C4-2B (cell line): ENCODE results near the gene VGLL4.

Experiments used
- H3K27ac ChIP-seq: fragments of 450-650 bp; 2 replicates; pipeline ENCODE4 v1.5.1; 2017
- ZFX ChIP-seq: fragments of 450-650 bp; IDR thresholded peaks from 2 replicates; pipeline ENCODE4 v1.6.1; 2017
- TF ChIP-seq, protein P1 (sequence below): fragments of 450-650 bp; conservative IDR thresholded peaks from 2 replicates; pipeline ENCODE4 v1.5.1; 2017; ENCODE audit warnings: mild to moderate bottlenecking

VGLL4 gene

DNA sequence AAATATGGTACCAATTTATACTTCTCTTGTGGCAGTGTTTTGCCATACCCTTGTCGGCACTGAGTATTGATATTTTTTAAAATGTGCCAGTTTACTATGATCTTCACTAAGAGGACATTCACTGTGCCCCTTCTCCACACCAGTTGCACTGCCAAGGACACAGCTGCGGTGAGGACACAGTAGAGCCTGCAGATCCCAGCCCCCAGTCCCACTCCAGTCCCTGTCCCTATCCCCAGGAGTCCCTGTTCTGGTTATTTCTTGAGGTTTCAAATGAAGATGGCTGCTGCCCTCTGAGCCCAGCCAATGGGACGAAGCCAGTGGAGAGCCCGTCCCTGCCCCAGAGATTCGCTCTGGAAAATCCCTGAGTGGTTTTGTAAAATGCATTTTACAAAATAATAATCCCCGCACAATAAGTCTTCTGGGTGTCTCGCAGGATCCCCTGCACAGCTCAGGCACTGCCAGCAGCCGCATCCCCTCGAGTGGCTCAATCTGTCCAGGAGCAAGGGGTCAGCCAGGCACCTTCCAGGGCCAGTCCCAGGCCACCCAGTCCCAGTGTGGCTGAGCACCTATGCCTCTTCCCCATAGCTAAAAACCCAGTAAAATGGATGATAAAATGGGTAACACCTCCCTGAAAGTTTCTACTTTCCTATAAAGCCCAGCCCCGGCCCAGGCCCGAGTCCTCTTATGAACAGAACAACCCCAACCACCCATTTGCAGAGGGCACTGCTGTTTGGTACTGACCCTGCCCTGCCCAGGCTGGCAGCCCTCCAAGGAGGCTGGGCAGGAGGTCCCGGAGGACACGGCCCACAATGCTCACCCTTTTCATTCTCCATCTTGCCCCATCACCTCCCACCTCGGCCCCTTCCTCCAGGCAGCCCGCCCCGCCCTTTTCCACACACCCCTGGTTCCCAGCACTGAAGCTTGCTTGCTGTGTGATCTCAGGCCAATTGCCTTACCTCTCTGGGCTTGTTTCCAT is 91.1 kb downstream of the VGLL4 start:
- H3K27ac ChIP-seq: peak overlapping the region; percentile 83
- TF ChIP-seq, protein P1, sequence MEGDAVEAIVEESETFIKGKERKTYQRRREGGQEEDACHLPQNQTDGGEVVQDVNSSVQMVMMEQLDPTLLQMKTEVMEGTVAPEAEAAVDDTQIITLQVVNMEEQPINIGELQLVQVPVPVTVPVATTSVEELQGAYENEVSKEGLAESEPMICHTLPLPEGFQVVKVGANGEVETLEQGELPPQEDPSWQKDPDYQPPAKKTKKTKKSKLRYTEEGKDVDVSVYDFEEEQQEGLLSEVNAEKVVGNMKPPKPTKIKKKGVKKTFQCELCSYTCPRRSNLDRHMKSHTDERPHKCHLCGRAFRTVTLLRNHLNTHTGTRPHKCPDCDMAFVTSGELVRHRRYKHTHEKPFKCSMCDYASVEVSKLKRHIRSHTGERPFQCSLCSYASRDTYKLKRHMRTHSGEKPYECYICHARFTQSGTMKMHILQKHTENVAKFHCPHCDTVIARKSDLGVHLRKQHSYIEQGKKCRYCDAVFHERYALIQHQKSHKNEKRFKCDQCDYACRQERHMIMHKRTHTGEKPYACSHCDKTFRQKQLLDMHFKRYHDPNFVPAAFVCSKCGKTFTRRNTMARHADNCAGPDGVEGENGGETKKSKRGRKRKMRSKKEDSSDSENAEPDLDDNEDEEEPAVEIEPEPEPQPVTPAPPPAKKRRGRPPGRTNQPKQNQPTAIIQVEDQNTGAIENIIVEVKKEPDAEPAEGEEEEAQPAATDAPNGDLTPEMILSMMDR: no peak
- TF ChIP-seq ZFX: no peak

DNA sequence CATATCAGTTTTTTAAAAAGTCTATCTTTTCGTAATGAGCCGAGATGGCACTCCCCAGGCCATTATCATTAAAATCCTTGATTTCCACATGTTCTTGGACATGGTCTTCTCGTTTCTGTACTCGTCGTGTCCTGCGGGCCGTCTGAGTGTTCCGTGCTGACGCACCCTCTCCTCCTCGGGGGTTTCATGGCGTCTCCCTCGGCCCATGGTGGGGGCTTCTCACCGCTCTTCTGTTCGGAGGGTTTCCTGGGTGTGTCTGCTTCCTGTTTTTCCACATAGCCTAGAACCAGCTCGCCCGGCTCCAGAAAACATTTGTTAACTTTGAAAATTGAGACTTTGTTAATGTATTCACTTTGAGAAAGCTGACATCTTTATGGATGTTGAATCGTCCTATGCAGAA is 92.7 kb downstream of the VGLL4 start:
- TF ChIP-seq, protein P1: no peak
- TF ChIP-seq ZFX: no peak
- no peak overlapping the region for H3K27ac ChIP-seq

DNA sequence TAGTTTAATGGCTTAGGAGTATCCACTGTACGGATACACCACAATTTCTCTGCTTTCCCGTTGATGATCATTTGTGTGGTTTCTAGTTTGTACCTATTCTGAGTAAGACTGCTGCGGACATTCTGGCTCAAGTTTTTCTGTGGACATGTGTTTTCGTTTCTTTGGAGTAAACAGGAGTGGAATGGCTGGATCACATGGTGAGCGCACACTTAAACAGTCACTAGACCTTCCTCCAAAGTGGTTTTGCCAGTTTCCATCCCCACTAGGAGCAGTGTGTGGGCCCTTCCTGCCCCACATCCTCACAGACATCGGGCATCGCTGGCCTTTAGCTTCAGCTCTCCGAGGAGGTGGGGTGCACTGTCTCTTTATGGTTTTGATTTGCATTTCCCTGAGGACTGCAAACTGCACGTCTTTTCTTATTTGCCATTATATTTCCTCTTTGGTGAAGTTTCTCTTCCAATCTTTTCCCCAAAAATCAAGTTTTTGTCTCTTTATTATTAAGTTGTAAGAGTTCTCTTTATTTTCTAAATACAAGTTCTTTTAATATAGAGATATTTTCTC is 94.1 kb downstream of the VGLL4 start:
- TF ChIP-seq ZFX: no peak
- TF ChIP-seq, protein P1: no peak
- H3K27ac ChIP-seq: no peak overlapping the region

DNA sequence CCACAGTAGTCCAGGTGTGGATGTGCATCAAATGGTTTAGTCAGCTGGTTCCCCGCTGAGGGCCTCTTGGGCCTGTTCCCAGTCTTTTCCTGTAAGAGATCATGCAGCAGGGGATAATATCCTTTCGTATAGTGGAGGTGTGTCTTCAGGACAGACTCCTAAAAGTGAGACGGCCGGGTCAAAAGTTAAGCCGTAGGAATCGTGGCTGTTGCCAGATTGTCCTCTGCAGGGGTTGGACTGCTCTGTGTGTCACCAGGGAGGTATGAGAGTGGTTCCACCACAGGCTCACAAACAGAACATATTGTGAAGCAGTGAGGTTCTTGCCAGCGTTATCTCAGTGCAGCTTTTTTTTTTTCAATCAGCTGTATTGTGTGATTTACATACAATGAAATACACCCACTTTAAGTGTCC is 95.0 kb downstream of the VGLL4 start:
- no peak overlapping the region for H3K27ac ChIP-seq
- TF ChIP-seq, protein P1: no peak
- no peak for TF ChIP-seq ZFX

DNA sequence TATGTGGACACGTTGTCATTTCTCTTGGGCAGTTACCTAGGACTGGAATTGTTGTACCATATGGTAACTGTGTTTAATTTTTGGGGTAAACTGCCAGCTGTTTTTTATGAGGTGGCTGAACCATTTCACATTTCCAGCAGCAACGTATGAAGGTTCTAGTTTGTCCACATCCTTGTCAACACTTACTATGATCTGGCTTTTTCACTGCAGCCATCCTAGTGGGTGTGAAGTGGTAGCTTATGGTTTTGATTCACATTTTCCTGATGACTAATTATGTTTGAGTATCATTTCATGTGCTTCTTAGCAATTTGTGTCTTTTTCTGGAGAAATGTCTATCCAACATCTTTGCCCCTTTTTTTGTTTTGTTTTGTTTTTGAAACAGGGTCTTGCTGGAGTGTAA is 96.2 kb downstream of the VGLL4 start:
- H3K27ac ChIP-seq: no peak overlapping the region
- no peak for TF ChIP-seq ZFX
- TF ChIP-seq, protein P1: no peak

DNA sequence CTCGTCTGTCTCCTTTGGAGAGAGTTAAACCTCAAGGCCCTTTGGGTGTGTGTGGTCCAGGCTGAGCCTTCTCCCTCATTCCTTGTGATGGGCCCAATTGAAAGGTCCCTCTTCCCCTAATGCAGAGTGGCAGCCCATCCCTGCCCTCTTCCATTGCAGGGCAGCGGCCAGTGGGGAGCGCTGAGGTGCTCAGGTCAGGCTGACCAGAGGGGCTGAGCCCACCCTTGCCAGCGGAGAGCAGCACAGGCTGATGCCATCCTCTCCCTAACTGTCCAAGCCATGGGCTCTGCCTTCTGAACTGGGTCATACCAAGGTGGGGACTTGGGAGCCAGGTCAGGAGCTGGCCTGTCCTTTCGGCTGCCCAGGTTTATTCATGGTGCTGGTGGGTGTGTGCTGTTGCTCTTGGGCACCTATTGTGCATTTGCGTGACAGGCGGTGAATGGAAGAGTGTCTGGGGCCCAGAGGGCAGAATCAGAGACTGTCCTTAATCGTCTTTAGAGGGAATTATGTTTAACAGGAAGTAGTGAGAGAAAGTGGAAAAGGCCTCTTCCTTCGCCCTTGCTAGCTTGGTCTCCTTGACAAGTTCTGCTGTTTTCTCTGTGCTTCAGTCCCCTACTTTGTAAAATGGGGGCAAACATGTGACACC is 96.9 kb downstream of the VGLL4 start:
- no peak for TF ChIP-seq ZFX
- TF ChIP-seq, protein P1: no peak
- no peak overlapping the region for H3K27ac ChIP-seq
